NCI-H460 (cell line): Measurements from ENCODE around the gene MEIOB. TPM values are rescaled to one million over a fixed set of nuclear protein-coding genes. Genes with fewer than 3 reads are reported as not detected.
A peak's percentile ranks its signal among the peaks of the same experiment; 100 is the strongest.
"Not testable (repeated sequence)": the region's sequence is repeated elsewhere in the genome, so short reads cannot be mapped to it uniquely, and the experiment has no call there.

Source experiments
- DNase-seq: peaks from one replicate; pipeline ENCODE4 v3.0.0-alpha.2; 2016; ENCODE audit warnings: low read depth; ENCODE audit errors: extremely low read depth
- polyA plus RNA-seq: library from polyadenylated mRNA; depleted of rRNA; stranded (reverse); fragments of >200 nt; gene quantifications from 2 replicates; pipeline ENCODE4 v1.2.3, GENCODE V29; 2014; cell fraction: nucleus; rRNA removed
- total RNA-seq: library from RNA; depleted of rRNA; stranded (reverse); fragments of >200 nt; shearing (Covaris generic); gene quantifications from 2 replicates; pipeline ENCODE4 v1.2.3, GENCODE V29; 2014; rRNA removed

MEIOB gene
- total RNA-seq, result 0.97 and 2.5 TPM in 2 replicates
- polyA plus RNA-seq, result 2.8 and 3.6 TPM in 2 replicates

- DNase-seq, result peak; percentile 29
Observed at GRCh38 chr16:1871974-1872635, at the start of gene MEIOB. Gene MEIOB (minus strand): TSS chr16:1872164. CDS start chr16:1868175, 3,989 bp downstream.

DNA sequence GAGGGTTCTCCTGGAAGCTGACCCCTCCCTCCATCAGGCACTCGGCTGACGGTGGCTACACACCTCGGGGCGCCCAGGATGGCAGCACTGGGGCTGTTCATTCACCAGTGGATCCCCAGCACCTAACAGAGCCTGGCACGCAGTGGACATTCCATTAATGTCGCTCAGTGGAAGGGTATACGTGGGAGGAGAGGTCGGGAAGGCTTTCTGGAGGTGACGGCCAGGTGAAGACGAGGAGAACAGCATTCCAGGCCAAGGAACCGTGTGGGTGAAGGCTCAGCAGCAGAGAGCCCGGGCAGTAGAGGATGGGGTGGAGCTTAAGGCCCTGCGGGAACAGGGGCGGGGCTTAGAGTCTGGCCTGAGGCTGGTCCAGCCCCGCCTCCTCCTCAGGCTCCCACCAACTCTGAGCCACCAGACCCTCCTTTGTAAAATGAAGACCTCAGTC is 48.8 kb upstream of the MEIOB start:
- DNase-seq, result no peak

- DNase-seq, result not testable (repeated sequence)
Observed at GRCh38 chr16:1920122-1920521, 48.2 kb upstream of the MEIOB start.

DNA sequence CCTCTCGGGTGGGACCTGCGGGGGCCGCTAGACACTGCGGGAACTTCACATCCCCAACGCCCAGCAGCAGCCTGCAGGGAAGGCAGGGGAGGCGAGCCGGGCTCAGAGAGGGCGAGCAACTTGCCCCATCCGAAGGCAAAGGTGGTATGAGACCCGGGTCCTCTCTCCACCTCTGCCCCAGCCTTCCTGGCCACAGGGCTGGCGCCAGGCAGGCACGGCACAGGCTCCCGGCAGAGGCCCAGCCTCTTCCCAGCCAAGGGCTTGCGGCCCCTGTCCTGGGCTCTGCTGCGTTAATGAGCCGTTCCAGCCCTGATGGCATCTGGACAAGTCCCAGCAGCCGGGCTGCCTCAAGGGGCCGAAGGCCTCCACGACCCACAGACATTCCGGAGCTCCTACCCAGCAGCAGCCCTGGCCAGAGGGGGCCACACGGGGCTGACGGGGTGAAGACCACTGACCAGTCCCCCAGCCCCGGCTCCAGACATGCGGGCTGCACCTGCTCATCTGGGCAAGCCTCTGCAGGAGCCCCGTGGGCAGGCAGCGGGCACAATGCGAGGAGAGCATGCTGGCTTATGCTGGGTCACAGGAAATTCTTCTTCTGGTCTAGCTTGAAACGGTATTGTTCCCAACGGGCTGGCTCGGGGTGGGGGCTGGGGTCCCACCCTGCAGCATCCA is 47.5 kb upstream of the MEIOB start:
- DNase-seq, result no peak

GRCh38 chr16:1918351-1919326 is 46.7 kb upstream of the MEIOB start, which contains the start of gene HS3ST6:
Gene HS3ST6 (minus strand): TSS chr16:1918415. CDS start chr16:1918323, 92 bp downstream.
- DNase-seq, result no peak

GRCh38 chr16:1917665-1918350 is 45.8 kb upstream of the MEIOB start:
- DNase-seq, result no peak

GRCh38 chr16:1917056-1917664 is 45.2 kb upstream of the MEIOB start:
- no peak for DNase-seq

DNA sequence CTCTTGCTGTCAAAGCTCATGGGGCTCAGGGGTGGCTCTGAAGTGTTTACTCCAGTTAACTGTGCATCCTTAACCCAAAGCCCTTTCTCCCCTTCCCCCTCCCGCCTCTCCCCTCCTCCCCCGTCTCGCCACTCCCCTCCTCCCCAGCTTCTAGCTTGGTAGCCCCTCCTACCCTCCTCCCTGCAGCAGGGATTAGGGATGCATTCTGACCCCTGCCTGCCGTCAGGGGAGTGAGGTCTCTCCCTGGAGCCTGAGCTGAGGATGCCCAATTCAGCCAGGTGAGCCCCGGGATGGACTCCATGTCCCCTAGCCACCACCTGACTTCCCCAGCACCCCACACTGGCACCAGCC is 44.7 kb upstream of the MEIOB start:
- no peak for DNase-seq

GRCh38 chr16:1915732-1916639 is 44.0 kb upstream of the MEIOB start:
- no peak for DNase-seq

DNA sequence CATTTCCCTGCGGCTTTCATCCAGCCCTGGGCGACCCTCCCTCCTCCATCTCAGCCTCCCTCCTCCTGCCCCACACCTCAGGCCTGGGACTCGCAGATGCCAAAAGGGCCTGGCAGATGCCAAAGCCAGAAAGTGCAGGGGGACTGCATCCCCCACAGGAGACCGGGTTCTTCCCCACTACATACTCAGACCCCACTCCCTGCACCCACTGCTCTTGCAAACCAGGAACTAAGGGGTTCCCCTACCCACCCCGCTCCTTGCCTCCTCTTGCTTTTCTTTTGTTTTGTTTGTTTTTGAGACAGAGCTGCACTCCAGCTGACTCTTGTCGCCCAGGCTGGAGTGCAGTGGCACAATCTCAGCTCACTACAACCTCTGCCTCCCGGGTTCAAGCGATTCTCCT is 43.0 kb upstream of the MEIOB start:
- DNase-seq, result no peak

- no peak for DNase-seq
Observed at GRCh38 chr16:1914084-1914608, 42.2 kb upstream of the MEIOB start.

DNA sequence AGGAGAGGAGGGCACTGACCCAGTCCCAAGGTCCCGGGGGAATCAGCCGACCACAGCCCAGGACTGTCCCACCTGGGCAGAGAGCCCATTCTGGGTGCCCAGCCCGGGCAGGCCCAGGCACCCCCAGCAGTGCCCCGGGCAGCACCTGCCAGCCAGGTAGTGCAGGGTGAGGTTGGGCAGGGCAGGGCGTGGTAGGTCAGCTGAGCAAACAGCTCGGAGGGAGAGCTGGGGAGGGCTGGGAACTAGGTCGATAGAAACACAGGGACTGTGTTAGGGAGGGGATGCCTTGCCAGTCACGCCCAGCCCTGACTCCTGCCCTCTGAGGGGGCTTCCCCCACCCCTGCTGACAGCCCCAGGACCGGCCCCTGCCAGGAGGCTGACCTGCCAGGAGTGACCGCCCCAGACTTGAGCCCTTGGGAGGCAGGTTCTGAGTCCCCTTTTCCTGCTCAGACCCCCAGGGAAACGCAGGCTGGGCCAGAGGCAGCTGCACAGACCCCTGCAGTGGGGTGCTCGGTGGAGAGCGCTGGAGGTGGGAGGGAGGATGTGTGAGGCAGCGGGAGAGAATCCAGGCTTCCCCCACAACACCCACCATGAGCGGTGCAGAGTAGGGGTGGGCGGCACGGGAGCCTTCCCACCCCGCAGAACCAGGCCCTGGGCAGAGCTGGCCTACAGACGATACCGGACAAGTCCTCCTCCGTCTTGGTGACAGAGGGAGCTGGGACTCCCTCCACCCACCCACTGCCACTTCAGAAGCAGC is 41.5 kb upstream of the MEIOB start:
- no peak for DNase-seq

GRCh38 chr16:1912215-1912543 is 40.2 kb upstream of the MEIOB start:
- DNase-seq, result no peak

DNA sequence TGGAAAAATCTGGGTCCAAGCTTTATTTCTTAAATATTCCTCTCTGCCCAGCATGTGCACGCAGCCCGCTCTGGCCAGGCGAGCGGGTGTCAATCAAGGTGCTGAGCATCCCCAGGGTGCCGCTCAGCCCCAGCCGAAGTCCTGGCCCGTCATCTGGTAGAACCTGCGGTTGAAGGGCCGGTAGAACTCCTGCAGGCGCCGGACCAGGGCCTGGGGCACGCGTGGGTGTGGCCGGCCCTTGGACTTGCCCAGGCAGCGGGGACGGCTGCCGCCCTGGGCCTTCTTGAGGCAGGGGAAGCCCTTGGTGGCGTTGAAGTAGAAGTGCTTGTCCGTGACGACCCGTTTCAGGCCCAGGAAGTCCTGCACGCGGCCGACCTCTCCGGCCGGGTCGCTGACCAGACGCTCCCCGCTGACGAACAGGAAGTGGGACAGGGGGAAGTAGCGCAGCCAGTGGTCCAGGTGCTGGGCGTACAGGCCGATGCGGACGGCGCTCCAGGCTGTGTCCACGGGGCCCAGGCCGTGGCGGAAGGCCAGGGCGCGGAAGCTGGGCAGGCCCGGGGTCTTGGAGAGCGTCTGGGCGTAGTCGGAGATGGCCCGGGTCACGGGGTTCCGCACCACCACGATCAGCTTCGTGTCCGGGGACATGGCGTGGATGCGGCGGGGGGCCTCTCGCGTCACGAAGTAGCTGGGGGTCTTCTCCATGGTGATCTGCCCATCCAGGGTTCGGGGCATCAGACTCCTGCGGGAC is 39.7 kb upstream of the MEIOB start:
- no peak for DNase-seq

DNA sequence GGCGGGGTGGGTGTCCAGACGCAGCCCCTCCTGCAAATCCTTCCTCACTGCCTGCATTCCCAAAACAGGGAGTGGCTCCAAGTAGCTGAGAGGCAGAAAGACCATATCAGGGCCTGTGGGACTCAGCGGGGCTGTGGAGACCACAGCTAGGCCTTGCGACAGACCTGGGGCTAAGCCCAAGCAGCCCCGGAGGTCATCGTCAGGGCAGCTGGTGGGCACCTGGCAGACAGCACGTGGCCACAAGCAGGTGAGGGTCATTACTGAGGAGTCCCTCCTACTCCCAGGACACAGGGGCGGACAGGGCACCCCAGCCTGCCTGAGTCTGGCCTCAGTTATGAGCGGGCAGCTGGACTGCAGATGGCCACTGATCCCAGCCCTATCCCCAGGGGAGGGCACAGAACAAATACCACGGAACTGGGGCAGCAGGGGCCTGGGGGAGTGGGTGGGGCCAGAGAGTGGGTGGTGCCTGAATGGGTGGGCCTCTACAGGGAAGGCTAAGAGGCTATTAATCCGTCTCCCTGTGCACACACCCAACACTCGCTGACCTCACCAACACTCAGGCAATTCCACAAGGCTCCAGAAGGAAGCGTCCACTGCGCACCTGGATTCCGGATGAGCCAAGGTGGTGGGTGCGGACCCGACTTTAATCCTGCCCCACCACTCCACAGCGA is 37.7 kb upstream of the MEIOB start:
- no peak for DNase-seq

DNA sequence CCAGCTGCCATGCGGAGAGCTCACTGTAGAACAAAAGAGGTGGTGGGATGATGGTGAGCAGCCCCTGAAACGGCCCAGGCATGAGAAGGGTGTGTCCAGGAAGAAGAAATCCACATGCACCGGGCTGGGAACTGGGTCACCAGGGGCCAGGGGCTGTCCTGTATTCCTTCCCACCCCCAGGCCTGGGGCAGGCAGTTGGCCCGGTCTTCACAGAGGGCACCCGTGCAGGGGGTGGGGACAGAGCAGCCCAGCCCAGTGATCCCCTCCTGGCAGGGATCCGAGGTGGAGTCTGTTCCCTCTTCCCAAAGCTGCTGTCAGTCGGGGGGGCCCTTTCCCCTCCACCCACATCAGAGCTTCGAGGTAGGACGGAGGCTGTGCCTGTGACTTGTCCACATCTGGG is 37.0 kb upstream of the MEIOB start:
- DNase-seq, result no peak

GRCh38 chr16:1908184-1908583 is 36.2 kb upstream of the MEIOB start:
- DNase-seq, result no peak
